Peyer's patch (tissue), 4 donors: ENCODE data around the gene MBTPS2. TPM values are rescaled to one million over a fixed set of nuclear protein-coding genes. Genes with fewer than 3 reads are reported as not detected.
A peak's percentile ranks its signal among the peaks of the same experiment; 100 is the strongest.

Experiments used
- DNase-seq, 3 donors: peaks; one replicate each; pipeline ENCODE4 v3.0.0-alpha.2; 2017 to 2019
- H3K27ac ChIP-seq, 4 donors: fragments of 200-600 bp; sonication (generic); one replicate each; pipeline ENCODE4 v1.5.1; 2016 to 2019
- H3K27me3 ChIP-seq, 2 donors: fragments of 200-600 bp; sonication (generic); one replicate each; pipeline ENCODE4 v1.5.1; 2019
- H3K36me3 ChIP-seq, 3 donors: fragments of 200-600 bp; sonication (generic); one replicate each; pipeline ENCODE4 v1.5.1; 2016 to 2019
- H3K4me1 ChIP-seq, 4 donors: fragments of 200-600 bp; sonication (generic); one replicate each; pipeline ENCODE4 v1.5.1; 2016 to 2019
- H3K4me3 ChIP-seq, 4 donors: fragments of 200-600 bp; sonication (generic); 1 replicate in 3 of 4; 2 replicates in 1 of 4; pipeline ENCODE4 v1.5.1; 2016 to 2019; ENCODE audit warnings: mild to moderate bottlenecking in 1 of 4
- H3K9me3 ChIP-seq, 4 donors: fragments of 200-600 bp; sonication (generic); one replicate each; pipeline ENCODE4 v1.5.1; 2016 to 2019; ENCODE audit warnings: mild to moderate bottlenecking in 1 of 4
- POLR2A ChIP-seq, 2 donors: fragments of 450-650 bp; IDR thresholded peaks; one replicate each; pipeline ENCODE4 v1.5.1; 2017; ENCODE audit warnings: antibody characterized with exemption in 2 of 2, mild to moderate bottlenecking in 2 of 2, moderate library complexity in 2 of 2
- total RNA-seq, 4 donors: library from RNA; depleted of rRNA; stranded (reverse); fragments of >200 nt; gene quantifications; one replicate each; pipeline ENCODE4 v1.1.0, GENCODE V29; 2016
- TF ChIP-seq, protein P1 (sequence below), 6 experiments: fragments of 450-650 bp in 4 of 6; fragments of 200-600 bp in 2 of 6; sonication (generic) in 1 of 6; IDR thresholded peaks; one replicate each; pipeline ENCODE4 v1.5.1; 2017 to 2019; ENCODE audit warnings: antibody characterized with exemption in 6 of 6, mild to moderate bottlenecking in 3 of 6, moderate library complexity in 1 of 6

Gene MBTPS2
- total RNA-seq, 4 donors from 2014 or later = 5.0 to 7.8 (median 5.1) TPM

DNA sequence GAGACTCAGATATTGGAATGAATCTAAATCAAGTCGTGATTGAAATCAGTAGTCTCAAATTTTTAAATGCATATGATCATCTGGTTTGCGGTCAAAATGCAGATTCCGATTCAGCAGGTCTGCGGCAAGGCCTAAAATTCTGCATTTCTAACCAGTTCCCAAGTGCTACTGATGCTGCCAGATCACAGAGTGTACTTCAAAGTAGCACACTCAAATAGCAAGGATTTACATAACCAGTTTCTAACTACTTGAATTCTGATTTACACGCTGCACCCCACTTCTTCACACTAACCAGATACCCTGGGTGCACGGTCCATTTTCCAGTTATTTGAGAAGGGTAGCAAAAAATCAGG, 752 bp downstream of the MBTPS2 start:
- H3K4me1 ChIP-seq = no peaks in the 10 kb centered on the region
- TF ChIP-seq, protein P1, sequence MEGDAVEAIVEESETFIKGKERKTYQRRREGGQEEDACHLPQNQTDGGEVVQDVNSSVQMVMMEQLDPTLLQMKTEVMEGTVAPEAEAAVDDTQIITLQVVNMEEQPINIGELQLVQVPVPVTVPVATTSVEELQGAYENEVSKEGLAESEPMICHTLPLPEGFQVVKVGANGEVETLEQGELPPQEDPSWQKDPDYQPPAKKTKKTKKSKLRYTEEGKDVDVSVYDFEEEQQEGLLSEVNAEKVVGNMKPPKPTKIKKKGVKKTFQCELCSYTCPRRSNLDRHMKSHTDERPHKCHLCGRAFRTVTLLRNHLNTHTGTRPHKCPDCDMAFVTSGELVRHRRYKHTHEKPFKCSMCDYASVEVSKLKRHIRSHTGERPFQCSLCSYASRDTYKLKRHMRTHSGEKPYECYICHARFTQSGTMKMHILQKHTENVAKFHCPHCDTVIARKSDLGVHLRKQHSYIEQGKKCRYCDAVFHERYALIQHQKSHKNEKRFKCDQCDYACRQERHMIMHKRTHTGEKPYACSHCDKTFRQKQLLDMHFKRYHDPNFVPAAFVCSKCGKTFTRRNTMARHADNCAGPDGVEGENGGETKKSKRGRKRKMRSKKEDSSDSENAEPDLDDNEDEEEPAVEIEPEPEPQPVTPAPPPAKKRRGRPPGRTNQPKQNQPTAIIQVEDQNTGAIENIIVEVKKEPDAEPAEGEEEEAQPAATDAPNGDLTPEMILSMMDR (IDR thresholded peaks at IDR 0.05) = no peak
- no peak for DNase-seq
- peak overlapping the region in 3 of 4 donors; percentile 72 to 81 (median 79) for H3K27ac ChIP-seq
- H3K4me3 ChIP-seq = peak overlapping the region; percentile 53 to 88 (median 73)
- no peaks in the 10 kb centered on the region for H3K36me3 ChIP-seq
- H3K27me3 ChIP-seq = no peaks in the 10 kb centered on the region
- no peaks in the 10 kb centered on the region for H3K9me3 ChIP-seq

DNA sequence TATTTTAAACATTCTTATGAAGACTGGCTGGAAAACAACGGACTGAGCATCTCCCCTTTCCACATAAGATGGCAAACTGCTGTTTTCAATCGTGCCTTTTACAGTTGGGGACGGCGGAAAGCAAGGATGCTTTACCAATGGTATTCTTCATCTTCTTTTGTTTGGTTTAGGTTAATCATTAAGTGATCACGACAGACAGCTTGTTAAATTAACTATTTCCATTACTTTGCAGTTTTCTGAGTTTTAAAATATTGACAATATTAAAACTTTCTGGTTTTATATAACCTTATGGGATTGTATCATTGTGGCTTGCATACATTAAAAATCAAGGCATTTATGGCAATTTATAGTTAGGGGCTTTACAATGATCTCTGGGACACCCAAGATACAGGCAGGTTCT, 3.8 kb downstream of the MBTPS2 start:
- Histone ChIP-seq H3K27ac (no peak overlapping the region), H3K4me3 (no peak overlapping the region), H3K27me3 (no peaks in the 10 kb centered on the region), H3K9me3 (no peaks in the 10 kb centered on the region), H3K4me1 (no peaks in the 10 kb centered on the region), H3K36me3 (peaks cover 0 to 11% (median 0%) of the 10 kb centered on the region in 3 donors)
- DNase-seq = no peak
- TF ChIP-seq, protein P1 (IDR thresholded peaks at IDR 0.05) = no peak
- TF ChIP-seq POLR2A (IDR thresholded peaks at IDR 0.05) = no peak

DNA sequence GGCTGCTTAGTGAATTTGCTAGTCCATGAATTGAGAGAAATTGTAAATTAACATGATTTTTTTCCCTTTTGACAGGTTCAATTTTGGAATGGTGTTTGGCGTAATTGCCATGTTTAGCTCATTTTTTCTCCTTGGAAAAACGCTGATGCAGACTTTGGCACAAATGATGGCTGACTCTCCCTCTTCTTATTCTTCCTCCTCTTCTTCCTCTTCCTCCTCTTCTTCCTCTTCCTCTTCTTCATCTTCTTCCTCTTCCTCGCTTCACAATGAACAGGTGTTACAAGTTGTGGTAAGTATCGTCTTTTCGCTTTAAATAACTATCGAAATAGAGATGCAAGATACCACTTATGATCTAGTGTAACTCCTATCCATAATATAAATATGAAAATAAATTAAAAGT, 5.7 kb downstream of the MBTPS2 start:
- TF ChIP-seq, protein P1 (IDR thresholded peaks at IDR 0.05) = no peak
- no peak for TF ChIP-seq POLR2A (IDR thresholded peaks at IDR 0.05)
- H3K27ac ChIP-seq = no peak overlapping the region
- H3K36me3 ChIP-seq = peaks cover 0 to 11% (median 0%) of the 10 kb centered on the region in 3 donors
- H3K9me3 ChIP-seq = no peaks in the 10 kb centered on the region
- H3K4me3 ChIP-seq = no peak overlapping the region
- no peaks in the 10 kb centered on the region for H3K4me1 ChIP-seq
- DNase-seq = no peak
- H3K27me3 ChIP-seq = no peaks in the 10 kb centered on the region

DNA sequence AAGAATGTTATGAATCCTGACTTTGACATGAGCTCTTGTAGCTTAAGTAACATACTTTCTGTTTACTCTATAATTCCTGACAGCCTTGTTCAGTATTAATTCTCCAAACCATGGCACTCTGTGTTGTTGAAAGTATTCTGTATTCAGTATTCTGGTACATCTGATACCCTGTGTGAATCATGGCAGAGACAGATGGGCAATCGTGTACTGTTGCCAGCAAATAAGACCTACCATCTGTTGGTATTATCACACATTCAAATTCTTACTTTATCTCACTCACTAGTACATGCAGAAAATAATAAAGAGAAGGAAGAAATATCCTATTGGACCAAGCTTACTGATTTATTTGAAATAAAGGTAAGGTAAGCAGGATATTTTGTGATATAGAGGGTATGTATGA, 7.9 kb downstream of the MBTPS2 start:
- no peak for TF ChIP-seq POLR2A (IDR thresholded peaks at IDR 0.05)
- TF ChIP-seq, protein P1 (IDR thresholded peaks at IDR 0.05) = no peak
- H3K9me3 ChIP-seq = no peaks in the 10 kb centered on the region
- DNase-seq = no peak
- H3K27me3 ChIP-seq = no peaks in the 10 kb centered on the region
- no peaks in the 10 kb centered on the region for H3K4me1 ChIP-seq
- no peak overlapping the region for H3K27ac ChIP-seq
- no peak overlapping the region for H3K4me3 ChIP-seq
- H3K36me3 ChIP-seq = peaks cover 0 to 11% (median 0%) of the 10 kb centered on the region in 3 donors

DNA sequence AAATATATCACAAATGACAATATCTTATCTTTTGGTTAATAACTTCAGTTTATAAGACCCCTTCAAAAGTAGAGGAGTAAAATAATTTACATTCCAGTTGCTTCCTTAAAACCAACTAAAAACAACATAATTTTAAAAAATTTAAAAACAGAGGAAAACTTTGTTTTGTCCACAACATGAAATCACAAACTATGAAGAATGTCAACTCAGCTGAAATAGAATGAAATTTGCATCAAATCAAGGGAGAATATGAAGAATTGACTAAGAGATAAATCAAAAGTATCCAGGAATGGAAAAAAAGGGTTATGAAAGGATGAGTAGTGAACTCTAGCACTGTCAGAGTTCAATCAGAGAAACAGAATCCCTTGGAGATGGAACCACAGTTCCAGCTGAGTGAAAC, 14.2 kb downstream of the MBTPS2 start:
- DNase-seq = no peak
- H3K4me3 ChIP-seq = no peak overlapping the region
- H3K27ac ChIP-seq = no peak overlapping the region
- H3K9me3 ChIP-seq = no peaks in the 10 kb centered on the region
- TF ChIP-seq, protein P1 (IDR thresholded peaks at IDR 0.05) = no peak
- no peak for TF ChIP-seq POLR2A (IDR thresholded peaks at IDR 0.05)
- no peaks in the 10 kb centered on the region for H3K4me1 ChIP-seq
- H3K27me3 ChIP-seq = no peaks in the 10 kb centered on the region
- H3K36me3 ChIP-seq = peaks cover 0 to 5% (median 0%) of the 10 kb centered on the region in 3 donors

DNA sequence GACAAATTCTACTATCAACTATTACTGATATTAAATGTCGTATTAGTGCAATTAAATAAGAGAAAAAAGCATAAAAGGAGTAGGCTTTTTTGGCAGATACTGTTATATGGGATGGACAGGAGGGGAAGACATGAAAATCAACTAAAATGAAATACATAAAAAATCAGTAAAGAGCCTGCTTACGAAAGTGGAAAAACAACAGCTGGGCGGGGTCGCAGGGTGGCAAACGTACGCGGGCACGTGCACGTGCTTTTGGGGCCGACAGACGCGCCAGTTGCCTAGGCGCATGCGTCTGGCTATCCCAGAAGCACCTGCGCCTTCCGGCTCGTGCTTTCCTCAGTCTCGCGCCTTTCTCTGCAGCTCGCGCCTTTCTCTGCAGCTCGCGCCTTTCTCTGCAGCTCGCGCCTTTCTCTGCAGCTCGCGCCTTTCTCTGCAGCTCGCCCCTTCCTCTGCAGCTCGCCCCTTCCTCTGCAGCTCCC, 16.6 kb downstream of the MBTPS2 start, which contains the start of gene YY2:
TSS of gene YY2 (plus strand) at position 51 of the 479 bp plus-strand sequence. CDS start 498 bp downstream, outside the sequence.
- no peak for TF ChIP-seq POLR2A (IDR thresholded peaks at IDR 0.05)
- TF ChIP-seq, protein P1 (IDR thresholded peaks at IDR 0.05) = no peak
- H3K36me3 ChIP-seq = peaks cover 0 to 5% (median 0%) of the 10 kb centered on the region in 3 donors
- no peak within 1 kb of the TSS for H3K27ac ChIP-seq
- H3K27me3 ChIP-seq = no peaks in the 10 kb centered on the region
- no peaks in the 10 kb centered on the region for H3K4me1 ChIP-seq
- H3K4me3 ChIP-seq = no peak within 1 kb of the TSS
- DNase-seq = no peak
- no peaks in the 10 kb centered on the region for H3K9me3 ChIP-seq
